HG03066 (cell line): ENCODE results near the gene LRP5.
"Not testable (repeated sequence)": the region's sequence is repeated elsewhere in the genome, so short reads cannot be mapped to it uniquely, and the experiment has no call there.

ENCODE experiments used
- ATAC-seq: cut with Tn5 transposase; IDR thresholded peaks from one replicate; pipeline ENCODE4 v1.9.1; 2021; ENCODE audit warnings: low read depth; ENCODE audit not compliant: unreplicated experiment

LRP5 gene

GRCh38 chr11:68279676-68280075 is 32.7 kb upstream of the LRP5 start:
- ATAC-seq, result no peak

GRCh38 chr11:68282141-68282860 is 30.1 kb upstream of the LRP5 start:
- peak; percentile 54 for ATAC-seq

GRCh38 chr11:68282861-68283230 is 29.5 kb upstream of the LRP5 start:
- ATAC-seq, result no peak

GRCh38 chr11:68284588-68284987 is 27.8 kb upstream of the LRP5 start:
- not testable (repeated sequence) for ATAC-seq

GRCh38 chr11:68287419-68287818 is 25.0 kb upstream of the LRP5 start:
- no peak for ATAC-seq

- ATAC-seq, result no peak
These were observed 22.9 kb upstream of the LRP5 start for GRCh38 chr11:68289456-68289855.

- no peak for ATAC-seq
These were observed 18.7 kb upstream of the LRP5 start for GRCh38 chr11:68293708-68294107.

GRCh38 chr11:68295271-68295670 is 17.1 kb upstream of the LRP5 start:
- no peak for ATAC-seq

DNA sequence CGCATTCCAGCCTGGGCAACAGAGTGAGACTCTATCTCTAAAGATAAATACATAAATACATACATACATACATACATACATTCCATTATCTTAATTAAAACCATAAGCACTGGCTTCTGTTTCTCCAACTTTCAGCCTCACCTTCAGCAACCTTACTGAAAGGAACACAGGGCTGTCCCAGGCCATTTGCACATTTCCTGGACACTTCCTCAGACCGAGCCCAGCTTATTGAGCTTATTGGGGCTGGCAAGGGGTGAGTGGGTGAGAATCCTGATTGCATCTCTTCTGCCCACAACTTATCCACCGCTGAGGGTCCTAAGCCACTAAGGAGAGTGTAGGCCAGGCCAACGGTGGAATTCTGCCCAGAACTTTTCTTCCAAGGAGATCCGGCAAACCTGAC is 16.5 kb upstream of the LRP5 start:
- ATAC-seq, result no peak

GRCh38 chr11:68296344-68297051 is 15.9 kb upstream of the LRP5 start:
- no peak for ATAC-seq

GRCh38 chr11:68297052-68297378 is 15.4 kb upstream of the LRP5 start:
- ATAC-seq, result no peak

- no peak for ATAC-seq
These were observed 14.9 kb upstream of the LRP5 start for GRCh38 chr11:68297494-68297811.

- ATAC-seq, result no peak
These were observed 14.4 kb upstream of the LRP5 start for GRCh38 chr11:68297812-68298658.

DNA sequence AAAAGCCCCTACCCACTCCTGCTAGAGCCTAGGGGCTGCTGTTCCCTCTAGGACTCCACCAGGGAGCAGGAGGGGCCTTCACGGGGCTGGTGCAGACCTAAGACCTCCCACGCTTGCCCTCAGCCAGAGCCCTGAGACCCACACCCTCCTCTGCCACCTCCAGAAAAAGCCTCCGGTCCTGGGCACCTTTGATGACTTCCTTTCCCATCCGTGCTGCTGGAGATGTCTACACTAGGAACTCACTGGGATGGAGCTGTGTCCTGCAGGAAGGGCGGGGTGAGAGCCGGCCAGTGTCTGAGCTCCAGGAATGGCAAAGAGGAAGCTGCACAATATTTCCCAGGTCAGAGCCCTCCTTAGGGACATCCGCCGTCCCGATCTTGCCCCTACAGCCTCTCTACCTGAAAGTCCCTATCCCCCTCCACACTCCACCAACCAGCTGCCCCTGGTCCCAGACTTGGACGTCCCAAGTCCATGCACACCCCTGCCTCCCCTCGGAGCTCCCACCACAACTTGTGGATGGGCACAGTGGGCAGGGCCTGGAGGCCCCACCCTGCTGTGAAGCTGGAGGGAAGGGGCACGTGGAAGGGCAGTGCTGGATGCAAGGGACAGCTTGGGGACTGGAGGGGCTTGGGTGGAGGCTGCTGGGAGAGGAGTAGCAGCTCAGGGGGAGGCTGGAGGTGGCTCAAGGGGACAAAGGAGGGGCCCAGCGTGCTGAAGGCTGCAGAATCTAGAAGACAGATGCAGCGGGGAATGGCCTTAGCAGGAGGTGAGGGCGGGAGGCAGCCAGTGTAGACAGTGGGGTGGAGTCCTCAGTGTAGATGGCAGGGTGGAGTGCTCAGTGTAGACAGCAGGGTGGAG is 13.5 kb upstream of the LRP5 start:
- ATAC-seq, result no peak

GRCh38 chr11:68299517-68299879 is 12.9 kb upstream of the LRP5 start:
- not testable (repeated sequence) for ATAC-seq

- no peak for ATAC-seq
These were observed 12.1 kb upstream of the LRP5 start for GRCh38 chr11:68300076-68300830.

DNA sequence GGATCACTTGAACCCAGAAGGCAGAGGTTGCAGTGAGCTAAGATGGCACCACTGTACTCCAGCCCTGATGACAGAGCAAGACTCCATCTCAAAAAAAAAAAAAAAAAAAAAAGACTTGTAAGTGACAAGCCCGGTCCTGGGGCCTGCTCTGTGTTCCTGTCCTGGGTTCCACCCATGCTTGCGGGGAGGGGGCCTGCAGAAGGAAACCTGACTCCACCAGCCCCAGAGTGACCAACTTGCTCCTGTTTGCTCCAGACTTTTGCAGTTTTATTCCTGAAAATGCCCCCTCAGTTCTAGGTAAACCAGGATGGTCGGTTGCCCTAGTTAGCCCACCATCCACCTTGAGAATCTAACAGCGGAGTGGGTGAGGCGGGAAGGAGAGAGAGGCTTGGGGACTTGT is 10.1 kb upstream of the LRP5 start:
- no peak for ATAC-seq

- ATAC-seq, result no peak
These were observed 9.7 kb upstream of the LRP5 start for GRCh38 chr11:68302670-68303069.

DNA sequence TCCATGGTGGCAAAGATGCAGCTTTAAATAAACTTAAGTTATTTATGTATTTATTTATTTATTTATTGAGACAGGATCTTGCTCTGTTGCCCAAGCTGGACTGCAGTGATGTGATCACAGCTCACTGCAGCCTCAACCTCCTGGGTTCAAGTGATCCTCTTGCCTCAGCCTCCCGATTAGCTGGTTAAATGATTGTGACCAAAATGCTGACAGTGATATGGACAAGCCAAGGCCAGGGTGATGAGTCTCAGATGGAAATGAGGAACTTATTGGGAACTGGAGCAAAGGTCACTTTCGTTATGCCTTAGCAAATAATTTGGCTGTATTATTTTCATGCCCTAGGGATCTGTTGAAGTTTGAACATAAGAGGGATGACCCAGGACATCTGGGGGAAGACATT is 9.3 kb upstream of the LRP5 start:
- ATAC-seq, result no peak
